Activated CD4-positive, alpha-beta memory T cell treated with anti-CD3 and anti-CD28 coated beads for 36 hours (primary cell): Measurements from ENCODE around the gene DEXI. TPM values are rescaled to one million over a fixed set of nuclear protein-coding genes. Genes with fewer than 3 reads are reported as not detected.
"Not testable (repeated sequence)": the region's sequence is repeated elsewhere in the genome, so short reads cannot be mapped to it uniquely, and the experiment has no call there.

Experiments used
- CTCF ChIA-PET: fragments of 350-600 bp; sonication (Branson Sonifier 250); formaldehyde crosslinking; loops from one replicate; lab custom pipeline; 2021; ENCODE audit warnings: antibody characterized with exemption, inconsistent platforms; lab: Charles Lee
- POLR2A ChIA-PET: fragments of 350-600 bp; sonication (Branson Sonifier 250); formaldehyde crosslinking; loops from one replicate; lab custom pipeline; 2021; ENCODE audit warnings: antibody characterized with exemption; lab: Charles Lee
- DNase-seq: peaks from one replicate; pipeline ENCODE4 v3.0.0-alpha.2; 2020
- H3K27ac Mint-ChIP-seq: one replicate; pipeline ENCODE4 v1.8.0; 2021; ENCODE audit warnings: mixed read lengths
- H3K27me3 Mint-ChIP-seq: one replicate; pipeline ENCODE4 v1.8.0; 2021; ENCODE audit warnings: mixed read lengths
- H3K36me3 Mint-ChIP-seq: one replicate; pipeline ENCODE4 v1.8.0; 2021; ENCODE audit warnings: mixed read lengths
- H3K4me1 Mint-ChIP-seq: one replicate; pipeline ENCODE4 v1.8.0; 2021; ENCODE audit warnings: low read depth, mixed read lengths
- H3K4me3 Mint-ChIP-seq: one replicate; pipeline ENCODE4 v1.8.0; 2021; ENCODE audit warnings: mild to moderate bottlenecking, mixed read lengths
- H3K9me3 Mint-ChIP-seq: one replicate; pipeline ENCODE4 v1.8.0; 2021; ENCODE audit warnings: mixed read lengths
- intact Hi-C: fragments of 100-400 bp; cut with micrococcal nuclease; formaldehyde crosslinking; loops from one replicate; pipeline ENCODE4 v1.15.1; 2023
- total RNA-seq, 2 experiments: library from RNA; stranded (reverse); gene quantifications; one replicate each; pipeline ENCODE4 v1.2.3, GENCODE V29; 2021

Gene DEXI
- total RNA-seq, 2 experiments from 2014 or later, result 35.1 to 38.2 TPM

- no peak for DNase-seq
- ChIA-PET POLR2A (interaction anchor here (0.7 to 1.4 kb wide), 2 partner anchors 130 to 286 kb away, joined by 3 read pairs; partner anchors contain the start of gene SOCS1), CTCF (interaction anchor here (1.1 to 1.5 kb wide), 6 partner anchors 11 to 426 kb away, joined by 3 to 5 read pairs (median 3); no protein-coding TSS in a partner anchor)
- Mint-ChIP-seq H3K4me3 (no peak overlapping the region), H3K9me3 (peaks cover 12% of the 10 kb centered on the region), H3K27ac (no peak overlapping the region), H3K4me1 (peaks cover 63% of the 10 kb centered on the region), H3K27me3 (no peaks in the 10 kb centered on the region), H3K36me3 (peaks cover 57% of the 10 kb centered on the region)
- intact Hi-C loops, result loop anchor here (5.0 to 10.0 kb wide), 6 partner anchors 193 to 1115 kb away; partner anchors contain the start of genes SNN and ZC3H7A
Measured at GRCh38 chr16:10969615-10970014, 27.3 kb upstream of the DEXI start.

GRCh38 chr16:10968498-10968897 is 26.2 kb upstream of the DEXI start:
- CTCF ChIA-PET, result interaction anchor here (1.1 to 6.5 kb wide), 7 partner anchors 12 to 427 kb away, joined by 3 to 118 read pairs (median 4); partner anchors contain the start of gene SOCS1
- H3K27ac Mint-ChIP-seq, result no peak overlapping the region
- no peak for DNase-seq
- H3K9me3 Mint-ChIP-seq, result peaks cover 12% of the 10 kb centered on the region
- H3K4me1 Mint-ChIP-seq, result peaks cover 71% of the 10 kb centered on the region
- POLR2A ChIA-PET, result interaction anchor here (1.1 to 5.8 kb wide), 3 partner anchors 11 to 287 kb away, joined by 3 to 63 read pairs (median 3); partner anchors contain the start of gene SOCS1
- H3K4me3 Mint-ChIP-seq, result no peak overlapping the region
- intact Hi-C loops, result loop anchor here (5.0 to 10.0 kb wide), 5 partner anchors 214 to 1116 kb away; partner anchors contain the start of genes SNN and ZC3H7A
- peaks cover 56% of the 10 kb centered on the region for H3K36me3 Mint-ChIP-seq
- H3K27me3 Mint-ChIP-seq, result no peaks in the 10 kb centered on the region

DNA sequence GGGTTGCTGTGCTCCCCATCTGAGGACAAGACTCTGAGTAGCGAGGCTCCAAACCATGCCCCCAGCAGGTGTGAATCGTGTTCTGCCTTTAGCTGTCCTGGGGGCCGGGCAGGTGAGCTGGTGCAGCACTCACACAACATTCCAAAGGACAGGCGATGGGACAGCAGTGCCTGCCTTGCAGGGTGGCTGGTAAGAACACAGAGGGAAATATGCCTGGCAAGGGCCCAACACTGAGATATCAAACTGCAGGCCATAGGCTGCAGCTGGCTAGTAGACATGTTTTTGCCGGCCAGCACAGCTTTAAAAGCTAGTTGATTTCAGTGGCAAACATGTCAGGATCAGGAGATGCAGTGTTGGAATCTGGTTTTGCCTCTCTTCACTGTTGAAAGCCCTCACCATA is 25.7 kb upstream of the DEXI start:
- peaks cover 56% of the 10 kb centered on the region for H3K36me3 Mint-ChIP-seq
- no peaks in the 10 kb centered on the region for H3K27me3 Mint-ChIP-seq
- ChIA-PET CTCF (interaction anchor here (0.9 to 6.5 kb wide), 6 partner anchors 14 to 428 kb away, joined by 3 to 118 read pairs (median 4); partner anchors contain the start of gene SOCS1), POLR2A (interaction anchor here (1.1 to 5.8 kb wide), 5 partner anchors 12 to 288 kb away, joined by 3 to 93 read pairs (median 31); partner anchors contain the start of gene SOCS1)
- intact Hi-C loops, result loop anchor here (5.0 to 10.0 kb wide), 5 partner anchors 214 to 1117 kb away; partner anchors contain the start of genes SNN and ZC3H7A
- H3K4me1 Mint-ChIP-seq, result peaks cover 70% of the 10 kb centered on the region
- peaks cover 12% of the 10 kb centered on the region for H3K9me3 Mint-ChIP-seq
- H3K4me3 Mint-ChIP-seq, result no peak overlapping the region
- no peak overlapping the region for H3K27ac Mint-ChIP-seq
- no peak for DNase-seq

DNA sequence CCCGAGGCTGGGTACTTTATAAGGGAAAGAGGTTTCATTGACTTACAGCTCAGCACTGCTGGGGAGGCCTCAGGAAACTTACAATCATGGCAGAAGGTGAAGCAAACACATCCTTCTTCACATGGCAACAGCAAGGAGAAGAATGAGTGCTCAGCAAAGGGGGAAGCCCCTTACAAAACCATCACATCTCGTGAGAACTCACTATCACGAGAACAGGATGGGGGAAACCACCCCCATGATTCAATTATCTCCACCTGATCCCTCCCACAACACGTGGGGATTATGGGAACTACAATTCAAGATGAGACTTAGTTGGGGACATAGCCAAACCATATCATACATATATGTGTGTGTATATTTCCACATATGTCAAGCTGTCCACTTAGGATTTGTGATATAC is 24.3 kb upstream of the DEXI start:
- peak overlapping the region; percentile 34 for H3K4me3 Mint-ChIP-seq
- H3K27ac Mint-ChIP-seq, result peak overlapping the region; percentile 98
- H3K4me1 Mint-ChIP-seq, result peaks cover 66% of the 10 kb centered on the region
- POLR2A ChIA-PET, result interaction anchor here (0.7 to 5.8 kb wide), 12 partner anchors 9 to 776 kb away, joined by 3 to 93 read pairs (median 9); partner anchors contain the start of genes SOCS1 and TXNDC11
- H3K9me3 Mint-ChIP-seq, result peaks cover 12% of the 10 kb centered on the region
- CTCF ChIA-PET, result interaction anchor here (0.6 to 6.5 kb wide), 10 partner anchors 17 to 440 kb away, joined by 3 to 118 read pairs (median 30); partner anchors contain the start of gene SOCS1
- intact Hi-C loops, result loop anchor here (5.0 to 10.0 kb wide), 5 partner anchors 216 to 1118 kb away; partner anchors contain the start of genes SNN and ZC3H7A
- DNase-seq, result peak; percentile 70
- H3K36me3 Mint-ChIP-seq, result peaks cover 55% of the 10 kb centered on the region
- not testable (repeated sequence) for H3K27me3 Mint-ChIP-seq

GRCh38 chr16:10966129-10966528 is 23.9 kb upstream of the DEXI start:
- peak overlapping the region; percentile 34 for H3K4me3 Mint-ChIP-seq
- no peak for DNase-seq
- CTCF ChIA-PET, result interaction anchor here (0.6 to 6.5 kb wide), 16 partner anchors 14 to 440 kb away, joined by 3 to 118 read pairs (median 22); partner anchors contain the start of gene SOCS1
- intact Hi-C loops, result loop anchor here (5.0 to 10.0 kb wide), 5 partner anchors 216 to 1119 kb away; partner anchors contain the start of genes SNN and ZC3H7A
- H3K36me3 Mint-ChIP-seq, result peaks cover 51% of the 10 kb centered on the region
- H3K27me3 Mint-ChIP-seq, result no peaks in the 10 kb centered on the region
- H3K9me3 Mint-ChIP-seq, result peaks cover 12% of the 10 kb centered on the region
- POLR2A ChIA-PET, result interaction anchor here (0.7 to 5.8 kb wide), 22 partner anchors 8 to 777 kb away, joined by 3 to 93 read pairs (median 7); partner anchors contain the start of genes SOCS1 and TXNDC11
- H3K4me1 Mint-ChIP-seq, result peaks cover 67% of the 10 kb centered on the region
- H3K27ac Mint-ChIP-seq, result peak overlapping the region; percentile 98

DNA sequence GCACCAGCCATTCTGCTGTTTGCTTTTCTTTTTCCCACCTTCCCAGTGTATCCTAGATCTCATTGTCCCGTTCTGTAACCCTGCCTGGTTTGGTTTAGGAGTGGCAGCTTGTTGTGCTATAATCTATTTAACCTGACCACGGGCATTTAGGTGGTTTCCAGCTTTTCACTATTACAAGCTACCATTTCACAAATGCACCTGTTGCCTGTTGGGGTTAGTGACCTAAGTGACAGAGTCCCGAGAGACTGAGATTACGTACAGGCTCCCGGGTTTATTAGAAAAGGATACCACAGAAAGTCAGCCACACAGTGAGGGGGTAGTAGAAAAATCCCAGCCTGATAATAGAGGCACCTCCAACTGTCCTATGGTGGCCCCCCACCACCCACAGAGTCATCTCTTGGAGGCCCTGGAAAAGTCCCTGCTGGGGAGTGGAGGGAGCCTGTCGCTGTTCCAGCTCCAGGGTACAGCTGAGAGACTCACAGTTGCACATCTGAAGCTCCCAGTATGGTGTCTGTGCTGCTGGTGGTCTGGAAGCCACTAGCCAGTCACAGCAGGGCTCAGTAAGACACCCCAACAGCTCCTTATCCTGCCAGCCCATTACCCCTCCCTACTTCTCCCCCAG is 23.3 kb upstream of the DEXI start:
- Mint-ChIP-seq H3K4me3 (peak overlapping the region; percentile 34), H3K36me3 (peaks cover 47% of the 10 kb centered on the region), H3K9me3 (peaks cover 12% of the 10 kb centered on the region), H3K27ac (peak overlapping the region; percentile 98), H3K27me3 (no peaks in the 10 kb centered on the region), H3K4me1 (peaks cover 73% of the 10 kb centered on the region)
- ChIA-PET CTCF (interaction anchor here (0.7 to 6.5 kb wide), 27 partner anchors 8 to 749 kb away, joined by 3 to 118 read pairs (median 14); partner anchors contain the start of gene SOCS1), POLR2A (interaction anchor here (0.9 to 5.8 kb wide), 30 partner anchors 9 to 414 kb away, joined by 3 to 93 read pairs (median 7); partner anchors contain the start of gene SOCS1)
- intact Hi-C loops, result loop anchor here (1.0 to 10.0 kb wide), 15 partner anchors 8 to 1119 kb away; partner anchors contain the start of genes SNN and ZC3H7A
- DNase-seq, result peak; percentile 79

DNA sequence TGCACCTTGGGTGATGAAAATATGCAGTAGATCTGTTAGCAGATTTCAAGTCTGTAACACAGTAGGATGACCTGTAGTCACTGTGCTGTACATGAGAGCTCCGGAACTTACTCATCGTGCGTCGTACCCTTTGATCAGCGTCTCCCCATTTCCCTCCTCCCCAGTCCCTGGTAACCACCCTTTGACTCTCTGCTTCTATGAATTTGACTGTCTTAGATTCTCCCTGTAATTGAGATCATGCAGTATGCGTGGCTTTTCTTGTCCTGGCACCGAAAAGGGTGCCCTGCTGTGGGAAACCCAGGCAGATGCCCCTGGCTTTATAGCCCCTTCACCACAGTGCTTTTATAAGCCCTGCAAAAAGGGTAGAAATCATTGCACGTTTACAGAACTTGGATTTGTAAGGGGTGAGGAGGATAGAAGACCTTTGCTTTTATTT is 22.6 kb upstream of the DEXI start:
- Mint-ChIP-seq H3K9me3 (peaks cover 12% of the 10 kb centered on the region), H3K27me3 (no peaks in the 10 kb centered on the region), H3K4me3 (peak overlapping the region; percentile 30), H3K36me3 (peaks cover 47% of the 10 kb centered on the region), H3K4me1 (peaks cover 79% of the 10 kb centered on the region), H3K27ac (peak overlapping the region; percentile 98)
- CTCF ChIA-PET, result interaction anchor here (0.6 to 6.5 kb wide), 47 partner anchors 8 to 754 kb away, joined by 3 to 118 read pairs (median 7); partner anchors contain the start of gene SOCS1
- peak; percentile 90 for DNase-seq
- POLR2A ChIA-PET, result interaction anchor here (0.7 to 5.8 kb wide), 32 partner anchors 8 to 414 kb away, joined by 3 to 93 read pairs (median 7); partner anchors contain the start of gene SOCS1
- intact Hi-C loops, result loop anchor here (1.0 to 10.0 kb wide), 20 partner anchors 8 to 1120 kb away; partner anchors contain the start of genes SNN and ZC3H7A

- Mint-ChIP-seq H3K36me3 (peaks cover 44% of the 10 kb centered on the region), H3K4me3 (peak overlapping the region; percentile 60), H3K9me3 (peaks cover 12% of the 10 kb centered on the region), H3K4me1 (peaks cover 77% of the 10 kb centered on the region), H3K27me3 (no peaks in the 10 kb centered on the region), H3K27ac (peak overlapping the region; percentile 98)
- intact Hi-C loops, result loop anchor here (1.0 to 10.0 kb wide), 9 partner anchors 24 to 1121 kb away; partner anchors contain the start of gene SNN
- DNase-seq, result peak; percentile 93
- ChIA-PET POLR2A (interaction anchor here (0.7 to 5.8 kb wide), 29 partner anchors 8 to 621 kb away, joined by 3 to 93 read pairs (median 7); partner anchors contain the start of gene SOCS1), CTCF (interaction anchor here (0.6 to 6.5 kb wide), 68 partner anchors 8 to 754 kb away, joined by 3 to 118 read pairs (median 5); partner anchors contain the start of genes DEXI and SOCS1)
Measured at GRCh38 chr16:10964039-10964890, 22.0 kb upstream of the DEXI start.

GRCh38 chr16:10961231-10961630 is 19.0 kb upstream of the DEXI start:
- peaks cover 6% of the 10 kb centered on the region for H3K9me3 Mint-ChIP-seq
- peaks cover 79% of the 10 kb centered on the region for H3K4me1 Mint-ChIP-seq
- peak; percentile 72 for DNase-seq
- POLR2A ChIA-PET, result interaction anchor here (1.1 kb wide), 1 partner anchor 264 kb away, joined by 10 read pairs; no protein-coding TSS in a partner anchor
- no peak overlapping the region for H3K4me3 Mint-ChIP-seq
- H3K27me3 Mint-ChIP-seq, result no peaks in the 10 kb centered on the region
- CTCF ChIA-PET, result interaction anchor here (0.7 to 6.0 kb wide), 4 partner anchors 23 to 500 kb away, joined by 4 to 45 read pairs (median 8); no protein-coding TSS in a partner anchor
- peak overlapping the region; percentile 67 for H3K27ac Mint-ChIP-seq
- H3K36me3 Mint-ChIP-seq, result peaks cover 34% of the 10 kb centered on the region
- intact Hi-C loops, result loop anchor here (5.0 to 10.0 kb wide), 4 partner anchors 574 to 1124 kb away; partner anchors contain the start of gene SNN

GRCh38 chr16:10959161-10959560 is 16.9 kb upstream of the DEXI start:
- DNase-seq, result no peak
- ChIA-PET CTCF (interaction anchor here (1.0 to 1.4 kb wide), 3 partner anchors 259 to 1109 kb away, joined by 3 read pairs; partner anchors contain the start of gene SOCS1), POLR2A (interaction anchor here (1.4 to 2.4 kb wide), 2 partner anchors 135 to 296 kb away, joined by 3 to 15 read pairs; partner anchors contain the start of gene SOCS1)
- H3K27ac Mint-ChIP-seq, result peak overlapping the region; percentile 87
- intact Hi-C loops, result no loop called here
- H3K4me1 Mint-ChIP-seq, result peaks cover 80% of the 10 kb centered on the region
- no peaks in the 10 kb centered on the region for H3K9me3 Mint-ChIP-seq
- H3K4me3 Mint-ChIP-seq, result no peak overlapping the region
- peaks cover 27% of the 10 kb centered on the region for H3K36me3 Mint-ChIP-seq
- H3K27me3 Mint-ChIP-seq, result no peaks in the 10 kb centered on the region
